IgD-negative memory B cell (primary cell): ENCODE measurements around the gene HAUS8. TPM values are rescaled to one million over a fixed set of nuclear protein-coding genes. Genes with fewer than 3 reads are reported as not detected.
"Not testable (repeated sequence)": the region's sequence is repeated elsewhere in the genome, so short reads cannot be mapped to it uniquely, and the experiment has no call there.

Experiments
- H3K27ac Mint-ChIP-seq, 3 donors: one replicate each; pipeline ENCODE4 v1.8.0; 2020 to 2022; ENCODE audit warnings: mild to moderate bottlenecking in 3 of 3, mixed read lengths in 3 of 3, moderate library complexity in 1 of 3
- H3K27me3 Mint-ChIP-seq: one replicate; pipeline ENCODE4 v1.8.0; 2021; ENCODE audit warnings: mixed read lengths
- H3K36me3 Mint-ChIP-seq: one replicate; pipeline ENCODE4 v1.8.0; 2020; ENCODE audit warnings: mild to moderate bottlenecking, mixed read lengths
- H3K4me1 Mint-ChIP-seq, 3 donors: one replicate each; pipeline ENCODE4 v1.8.0; 2020 to 2022; ENCODE audit warnings: mixed read lengths in 3 of 3, mild to moderate bottlenecking in 1 of 3
- H3K4me3 Mint-ChIP-seq, 4 donors: one replicate each; pipeline ENCODE4 v1.8.0; 2020 to 2022; ENCODE audit warnings: mild to moderate bottlenecking in 4 of 4, mixed read lengths in 4 of 4, moderate library complexity in 3 of 4
- H3K9me3 Mint-ChIP-seq, 3 donors: one replicate each; pipeline ENCODE4 v1.8.0; 2020 to 2021; ENCODE audit warnings: mixed read lengths in 3 of 3, mild to moderate bottlenecking in 1 of 3
- polyA plus RNA-seq: library from polyadenylated mRNA; unstranded; fragments of 300-500 nt; fragmentation: Illumina TruSeq; gene quantifications from one replicate; pipeline ENCODE4 v1.2.3, GENCODE V29; 2021

HAUS8 gene
- polyA plus RNA-seq, 1 donor from 2014 or later, result 11.4 TPM

DNA sequence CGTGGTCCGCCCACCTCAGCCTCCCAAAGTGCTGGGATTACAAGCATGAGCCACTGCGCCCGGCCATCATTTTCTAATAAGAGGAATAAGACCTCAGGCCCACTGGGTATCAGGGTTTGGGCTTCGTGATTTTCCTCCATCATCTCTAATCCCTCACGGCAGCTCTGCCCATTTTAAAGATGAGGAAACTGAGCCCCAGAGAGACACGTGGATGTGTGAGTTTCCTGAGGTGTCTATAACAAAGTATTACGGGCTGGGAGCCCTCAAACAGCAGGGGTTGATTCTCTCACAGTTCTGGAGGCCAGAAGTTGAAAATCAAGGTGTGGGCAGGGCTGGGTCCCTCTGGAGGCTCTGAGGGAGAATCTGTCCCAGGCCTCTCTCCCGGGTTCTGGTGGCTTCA, 34.0 kb upstream of the HAUS8 start:
- peaks cover 53 to 68% (median 66%) of the 10 kb centered on the region in 3 donors for H3K4me1 Mint-ChIP-seq
- no peaks in the 10 kb centered on the region for H3K27me3 Mint-ChIP-seq
- peaks cover 0 to 3% (median 0%) of the 10 kb centered on the region in 3 donors for H3K9me3 Mint-ChIP-seq
- H3K36me3 Mint-ChIP-seq, result peaks cover 8% of the 10 kb centered on the region
- H3K27ac Mint-ChIP-seq, result peak overlapping the region; percentile 92 to 96 (median 95)
- peak overlapping the region; percentile 71 to 94 (median 82) for H3K4me3 Mint-ChIP-seq

DNA sequence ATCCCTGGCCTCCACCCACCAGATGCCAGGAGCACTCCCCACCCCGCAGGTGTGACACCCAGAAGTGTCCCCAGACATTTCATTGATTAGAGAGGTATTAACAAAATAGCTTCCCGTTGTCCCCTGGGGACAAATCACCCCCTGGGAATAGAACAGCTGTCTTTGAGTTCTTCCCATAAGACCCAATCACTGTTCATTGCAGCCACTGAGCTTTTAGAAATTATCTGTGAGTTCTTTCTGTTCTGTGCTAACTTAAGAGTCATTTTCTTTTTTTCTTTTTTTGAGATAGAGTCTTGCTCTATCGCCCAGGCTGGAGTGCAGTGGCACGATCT, 33.2 kb upstream of the HAUS8 start:
- Mint-ChIP-seq H3K4me3 (peak overlapping the region; percentile 25 to 88 (median 77)), H3K4me1 (peaks cover 62 to 71% (median 70%) of the 10 kb centered on the region in 3 donors), H3K36me3 (peaks cover 9% of the 10 kb centered on the region), H3K27me3 (no peaks in the 10 kb centered on the region), H3K27ac (peak overlapping the region; percentile 87 to 96 (median 90)), H3K9me3 (peaks cover 0 to 3% (median 0%) of the 10 kb centered on the region in 3 donors)

DNA sequence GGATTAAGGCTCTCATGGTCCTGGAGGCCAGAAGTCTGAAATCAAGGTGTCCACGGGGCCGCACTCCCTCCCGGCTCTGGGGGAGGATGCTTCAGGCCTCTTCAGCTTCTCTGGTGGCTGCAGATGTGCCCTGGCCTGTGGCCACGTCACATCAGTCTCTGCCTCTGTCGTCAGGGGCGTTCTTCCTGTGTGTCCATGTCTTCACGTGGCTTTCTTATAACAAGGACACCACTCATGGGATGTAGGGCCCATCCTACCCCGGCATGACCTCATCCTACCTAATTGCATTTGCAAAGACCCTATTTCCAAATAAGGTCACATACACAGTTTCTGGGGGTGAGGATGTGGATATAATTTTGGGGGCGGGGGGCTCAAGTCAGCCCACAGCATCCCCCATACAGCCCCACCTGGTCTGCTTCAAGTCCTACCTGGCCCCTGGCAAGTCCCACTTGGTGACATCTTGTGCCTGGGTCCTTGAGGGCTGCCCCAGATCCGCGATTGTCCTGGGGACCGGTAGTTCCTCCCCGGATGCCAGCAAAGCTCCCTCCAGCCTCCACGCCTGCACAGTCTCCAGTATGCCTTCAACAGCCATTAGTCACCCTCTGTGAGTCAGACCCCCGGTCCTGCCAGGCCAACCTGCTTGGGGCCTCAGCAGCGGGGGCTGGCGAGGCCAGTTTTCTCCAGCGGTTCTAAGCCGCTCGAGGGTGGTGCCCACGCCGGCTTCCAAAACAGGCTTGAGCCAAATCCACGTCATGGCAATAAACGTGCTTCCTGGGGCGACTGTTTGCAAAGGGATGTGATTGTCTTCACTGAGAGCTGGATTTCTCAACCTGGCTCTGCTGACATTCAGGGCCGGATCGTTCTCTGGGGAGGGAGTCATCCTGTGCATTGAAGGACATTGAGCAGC, 32.5 kb upstream of the HAUS8 start:
- H3K27ac Mint-ChIP-seq, result peak overlapping the region; percentile 90 to 96 (median 94)
- H3K4me3 Mint-ChIP-seq, result peak overlapping the region in 3 of 4 donors; percentile 75 to 88 (median 86)
- H3K4me1 Mint-ChIP-seq, result peaks cover 66 to 70% (median 69%) of the 10 kb centered on the region in 3 donors
- H3K9me3 Mint-ChIP-seq, result peaks cover 0 to 3% (median 0%) of the 10 kb centered on the region in 3 donors
- peaks cover 13% of the 10 kb centered on the region for H3K36me3 Mint-ChIP-seq
- no peaks in the 10 kb centered on the region for H3K27me3 Mint-ChIP-seq

DNA sequence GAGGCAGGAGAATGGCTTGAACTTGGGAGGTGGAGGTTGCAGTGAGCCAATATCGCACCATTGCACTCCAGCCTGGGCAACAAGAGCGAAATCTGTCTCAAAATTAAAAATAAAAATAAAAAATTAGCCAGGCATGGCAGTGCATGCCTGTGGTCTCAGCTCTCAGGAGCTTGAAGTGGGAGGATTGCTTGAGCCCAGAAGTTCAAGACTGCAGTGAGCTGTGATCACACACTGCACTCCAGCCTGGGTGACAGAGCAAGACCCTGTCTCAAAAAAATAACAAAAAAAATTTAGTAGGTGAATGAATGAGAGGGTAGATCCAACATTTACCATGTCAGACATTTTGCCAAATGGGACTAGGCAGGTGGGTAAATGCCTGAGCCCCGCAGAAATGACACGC, 31.7 kb upstream of the HAUS8 start:
- not testable (repeated sequence) for H3K27me3 Mint-ChIP-seq, H3K9me3 Mint-ChIP-seq
- peak overlapping the region; percentile 88 to 96 (median 94) for H3K27ac Mint-ChIP-seq
- H3K36me3 Mint-ChIP-seq, result peaks cover 16% of the 10 kb centered on the region
- H3K4me3 Mint-ChIP-seq, result peak overlapping the region in 3 of 4 donors; percentile 68 to 88 (median 75)
- H3K4me1 Mint-ChIP-seq, result peaks cover 68 to 71% (median 70%) of the 10 kb centered on the region in 3 donors

DNA sequence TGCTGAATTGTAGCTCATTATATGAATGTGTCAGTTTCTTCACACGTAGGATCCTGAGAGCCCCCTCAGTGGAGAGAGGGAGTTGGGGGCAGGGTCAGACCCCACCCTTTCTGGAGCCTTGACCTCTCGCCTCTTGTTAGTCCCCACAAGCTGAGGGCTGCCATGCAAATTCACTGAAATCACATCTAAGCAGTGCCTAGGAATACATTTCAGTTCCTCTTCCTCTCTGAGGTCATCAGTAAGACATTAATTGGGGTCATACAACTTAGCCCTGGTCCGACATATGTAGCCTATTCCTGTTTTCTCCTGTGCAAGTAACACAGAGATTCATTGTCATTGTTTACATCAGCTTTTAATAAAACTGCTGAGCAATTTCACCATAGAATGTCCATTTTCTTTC, 30.3 kb upstream of the HAUS8 start:
- H3K4me1 Mint-ChIP-seq, result peaks cover 66 to 69% (median 67%) of the 10 kb centered on the region in 3 donors
- H3K27ac Mint-ChIP-seq, result peak overlapping the region; percentile 94 to 96 (median 95)
- H3K9me3 Mint-ChIP-seq, result no peaks in the 10 kb centered on the region
- peak overlapping the region; percentile 54 to 91 (median 75) for H3K4me3 Mint-ChIP-seq
- H3K27me3 Mint-ChIP-seq, result no peaks in the 10 kb centered on the region
- peaks cover 20% of the 10 kb centered on the region for H3K36me3 Mint-ChIP-seq

DNA sequence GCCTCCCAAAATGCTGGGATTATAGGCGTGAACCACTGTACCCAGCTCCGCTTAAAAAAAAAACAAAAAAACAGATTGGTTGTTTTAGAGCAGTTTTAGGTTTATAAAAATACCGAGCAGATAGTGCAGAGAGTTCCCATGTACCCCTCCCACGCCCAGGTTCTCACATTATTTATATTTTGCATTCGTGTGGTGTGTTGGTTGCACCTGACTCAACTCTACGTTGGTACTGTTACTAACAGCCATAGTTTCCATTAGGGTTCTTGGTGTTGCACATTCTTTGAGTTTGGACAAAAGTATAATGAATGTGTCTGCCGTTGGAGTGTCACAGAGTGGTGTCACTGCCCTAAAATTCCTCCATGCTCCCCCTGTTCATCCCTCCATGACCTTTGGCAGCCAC, 29.4 kb upstream of the HAUS8 start:
- Mint-ChIP-seq H3K27me3 (no peaks in the 10 kb centered on the region), H3K4me3 (peak overlapping the region in 3 of 4 donors; percentile 6 to 66 (median 9)), H3K9me3 (no peaks in the 10 kb centered on the region), H3K27ac (peak overlapping the region; percentile 94 to 96 (median 95)), H3K36me3 (peaks cover 17% of the 10 kb centered on the region), H3K4me1 (peaks cover 60 to 63% (median 62%) of the 10 kb centered on the region in 3 donors)

DNA sequence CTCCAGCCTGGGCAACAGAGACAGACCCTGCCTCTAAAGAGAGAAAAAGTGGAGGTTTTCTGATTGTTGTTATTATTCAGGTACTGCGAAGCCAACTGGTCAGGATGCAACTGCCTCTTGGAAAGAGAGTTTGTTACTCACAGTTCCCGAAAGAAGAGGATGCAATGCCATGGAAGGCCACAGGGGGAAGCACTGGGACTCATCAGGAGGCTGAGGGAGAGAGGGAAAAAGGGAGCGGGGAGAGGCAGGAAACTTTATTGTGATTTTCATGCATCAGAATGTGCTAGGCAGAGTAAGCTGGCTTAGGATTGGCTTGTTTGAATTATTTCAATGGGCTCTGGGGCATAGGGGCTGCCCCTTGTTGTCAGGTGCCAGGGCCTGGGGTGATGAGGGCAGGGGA, 27.9 kb upstream of the HAUS8 start:
- H3K9me3 Mint-ChIP-seq, result no peaks in the 10 kb centered on the region
- H3K4me1 Mint-ChIP-seq, result peaks cover 51 to 53% (median 51%) of the 10 kb centered on the region in 3 donors
- no peaks in the 10 kb centered on the region for H3K27me3 Mint-ChIP-seq
- H3K36me3 Mint-ChIP-seq, result peaks cover 17% of the 10 kb centered on the region
- peak overlapping the region in 2 of 4 donors; percentile 34 to 46 for H3K4me3 Mint-ChIP-seq
- H3K27ac Mint-ChIP-seq, result peak overlapping the region; percentile 78 to 96 (median 79)

DNA sequence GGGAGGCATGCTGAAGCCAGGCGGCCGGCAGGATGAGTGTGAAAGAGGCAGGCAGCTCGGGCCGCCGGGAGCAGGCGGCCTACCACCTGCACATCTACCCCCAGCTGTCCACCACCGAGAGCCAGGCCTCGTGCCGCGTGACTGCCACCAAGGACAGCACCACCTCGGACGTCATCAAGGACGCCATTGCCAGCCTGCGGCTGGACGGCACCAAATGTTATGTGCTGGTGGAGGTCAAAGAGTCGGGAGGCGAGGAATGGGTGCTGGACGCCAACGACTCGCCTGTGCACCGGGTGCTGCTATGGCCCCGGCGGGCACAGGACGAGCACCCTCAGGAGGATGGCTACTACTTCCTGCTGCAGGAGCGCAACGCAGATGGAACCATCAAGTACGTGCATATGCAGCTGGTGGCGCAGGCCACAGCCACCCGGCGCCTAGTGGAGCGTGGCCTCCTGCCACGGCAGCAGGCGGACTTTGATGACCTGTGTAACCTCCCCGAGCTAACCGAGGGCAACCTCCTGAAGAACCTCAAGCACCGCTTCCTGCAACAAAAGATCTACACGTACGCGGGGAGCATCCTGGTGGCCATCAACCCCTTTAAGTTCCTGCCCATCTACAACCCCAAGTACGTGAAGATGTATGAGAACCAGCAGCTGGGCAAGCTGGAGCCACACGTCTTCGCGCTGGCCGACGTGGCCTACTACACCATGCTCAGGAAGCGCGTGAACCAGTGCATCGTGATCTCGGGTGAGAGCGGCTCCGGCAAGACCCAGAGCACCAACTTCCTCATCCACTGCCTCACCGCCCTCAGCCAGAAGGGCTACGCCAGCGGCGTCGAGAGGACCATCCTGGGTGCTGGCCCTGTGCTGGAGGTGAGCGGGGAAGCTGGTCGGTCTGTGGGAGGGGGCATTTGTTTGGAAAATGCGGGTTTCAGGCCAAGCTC, 26.7 kb upstream of the HAUS8 start:
- H3K27ac Mint-ChIP-seq, result peak overlapping the region; percentile 85 to 90 (median 90)
- H3K36me3 Mint-ChIP-seq, result peaks cover 17% of the 10 kb centered on the region
- no peaks in the 10 kb centered on the region for H3K9me3 Mint-ChIP-seq
- peak overlapping the region in 3 of 4 donors; percentile 34 to 85 (median 53) for H3K4me3 Mint-ChIP-seq
- H3K4me1 Mint-ChIP-seq, result peaks cover 41 to 43% (median 42%) of the 10 kb centered on the region in 3 donors
- H3K27me3 Mint-ChIP-seq, result no peaks in the 10 kb centered on the region

DNA sequence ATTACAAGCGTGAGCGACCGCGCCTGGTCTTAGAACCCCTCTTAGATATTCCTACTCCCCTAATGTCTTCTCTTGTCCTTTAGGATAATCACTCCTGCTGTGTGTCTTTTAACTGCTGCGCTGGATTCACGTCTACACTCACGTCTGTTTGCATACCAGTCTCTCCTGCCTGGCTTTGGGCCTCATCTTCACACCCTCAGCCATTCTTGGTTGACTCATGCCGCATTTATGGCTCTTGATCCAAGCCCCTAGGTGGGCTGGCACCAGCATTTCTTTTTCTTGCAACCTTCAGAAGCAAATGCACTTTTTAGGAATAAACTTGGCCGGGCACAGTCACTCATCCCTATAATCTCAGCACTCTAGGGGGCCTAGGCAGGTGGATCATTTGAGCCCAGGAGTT, 23.1 kb upstream of the HAUS8 start:
- H3K4me3 Mint-ChIP-seq, result no peak overlapping the region
- H3K36me3 Mint-ChIP-seq, result peaks cover 11% of the 10 kb centered on the region
- H3K27me3 Mint-ChIP-seq, result no peaks in the 10 kb centered on the region
- H3K4me1 Mint-ChIP-seq, result peaks cover 15 to 27% (median 22%) of the 10 kb centered on the region in 3 donors
- H3K9me3 Mint-ChIP-seq, result no peaks in the 10 kb centered on the region
- peak overlapping the region in 1 of 3 donors; percentile 73 for H3K27ac Mint-ChIP-seq

DNA sequence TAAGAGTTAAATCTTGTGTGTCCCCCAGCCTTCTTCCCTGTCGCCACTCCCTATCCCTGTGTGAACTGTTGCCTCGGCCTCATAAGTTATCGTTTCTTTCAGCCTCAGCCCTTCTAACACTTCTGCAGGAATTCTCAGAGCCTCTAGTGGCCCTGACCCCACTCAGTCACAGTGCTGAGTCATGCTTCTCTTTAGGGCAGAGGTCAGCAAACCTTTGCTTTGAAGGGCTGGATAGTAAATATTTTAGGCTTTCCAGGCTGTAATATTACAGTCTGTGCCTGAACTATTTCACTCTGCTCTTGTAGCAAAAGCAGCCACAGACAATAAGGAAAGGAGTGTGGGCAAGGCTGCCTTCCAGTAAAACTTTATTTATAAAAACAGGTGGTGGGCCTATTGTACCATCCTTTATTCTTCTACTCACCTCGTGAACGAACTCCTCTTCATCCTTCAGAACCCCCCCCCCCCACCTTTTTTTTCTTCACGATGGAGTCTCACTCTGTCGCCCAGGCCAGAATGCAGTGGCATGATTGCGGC, 22.4 kb upstream of the HAUS8 start:
- H3K36me3 Mint-ChIP-seq, result peaks cover 7% of the 10 kb centered on the region
- no peak overlapping the region for H3K4me3 Mint-ChIP-seq
- peak overlapping the region in 2 of 3 donors; percentile 39 to 57 for H3K27ac Mint-ChIP-seq
- H3K27me3 Mint-ChIP-seq, result no peaks in the 10 kb centered on the region
- H3K4me1 Mint-ChIP-seq, result peaks cover 14 to 25% (median 18%) of the 10 kb centered on the region in 3 donors
- no peaks in the 10 kb centered on the region for H3K9me3 Mint-ChIP-seq

DNA sequence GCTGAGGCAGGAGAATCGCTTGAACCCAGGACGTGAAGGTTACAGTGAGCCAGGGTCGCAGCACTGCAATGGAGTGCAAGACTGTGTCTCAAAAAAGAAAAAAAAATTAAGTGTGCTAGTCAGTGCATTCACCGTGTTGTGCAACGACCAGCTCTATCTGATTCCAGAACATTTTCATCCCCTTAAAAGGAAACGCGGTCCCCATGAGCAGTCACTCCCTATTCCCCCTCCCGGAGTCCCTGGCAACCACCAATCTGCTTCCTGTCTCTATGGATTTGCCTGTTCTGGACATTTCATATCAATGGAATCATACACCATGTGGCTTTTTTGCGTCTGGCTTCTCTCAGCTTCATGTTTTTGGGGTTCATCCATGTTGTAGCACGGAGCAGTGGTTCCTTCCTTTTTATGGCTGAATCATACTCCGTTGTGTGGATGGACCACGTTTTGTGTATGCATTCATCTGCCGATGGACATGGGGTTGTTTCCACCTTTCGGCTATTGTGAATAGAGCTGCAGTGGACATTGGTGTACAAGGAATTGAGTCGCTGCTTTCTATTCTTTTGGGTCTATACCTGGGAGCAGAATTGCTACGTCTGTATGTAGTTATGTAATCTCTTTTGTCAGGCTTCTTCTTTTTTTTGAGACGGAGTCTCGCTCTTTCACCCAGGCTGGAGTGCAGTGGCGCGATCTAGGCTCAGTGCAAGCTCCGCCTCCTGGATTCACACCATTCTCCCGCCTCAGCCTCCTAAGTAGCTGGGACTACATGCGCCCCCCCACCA, 20.1 kb upstream of the HAUS8 start:
- Mint-ChIP-seq H3K27me3 (no peaks in the 10 kb centered on the region), H3K27ac (peak overlapping the region in 1 of 3 donors; percentile 26), H3K36me3 (no peaks in the 10 kb centered on the region), H3K9me3 (no peaks in the 10 kb centered on the region), H3K4me1 (peaks cover 12 to 25% (median 16%) of the 10 kb centered on the region in 3 donors), H3K4me3 (no peak overlapping the region)

DNA sequence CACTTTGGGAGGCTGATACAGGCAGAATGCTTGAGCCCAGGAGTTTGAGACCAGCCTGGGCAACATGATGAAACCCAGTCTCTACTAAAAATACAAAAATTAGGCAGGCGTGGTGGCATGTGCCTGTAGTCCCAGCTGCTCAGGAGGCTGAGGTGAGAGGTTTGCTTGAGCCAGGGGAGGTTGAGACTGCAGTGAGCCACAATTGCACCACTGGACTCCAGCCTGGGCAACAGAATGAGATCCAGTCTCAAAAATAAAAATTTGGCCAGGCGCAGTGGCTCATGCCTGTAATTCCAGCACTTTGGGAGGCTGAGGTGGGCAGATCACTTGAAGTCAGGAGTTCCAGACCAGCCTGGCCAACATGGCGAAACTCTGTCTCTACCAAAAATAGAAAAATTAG, 19.4 kb upstream of the HAUS8 start:
- H3K4me1 Mint-ChIP-seq, result peaks cover 17 to 29% (median 21%) of the 10 kb centered on the region in 3 donors
- H3K27ac Mint-ChIP-seq, H3K9me3 Mint-ChIP-seq, H3K27me3 Mint-ChIP-seq, H3K36me3 Mint-ChIP-seq, H3K4me3 Mint-ChIP-seq: not testable (repeated sequence)

DNA sequence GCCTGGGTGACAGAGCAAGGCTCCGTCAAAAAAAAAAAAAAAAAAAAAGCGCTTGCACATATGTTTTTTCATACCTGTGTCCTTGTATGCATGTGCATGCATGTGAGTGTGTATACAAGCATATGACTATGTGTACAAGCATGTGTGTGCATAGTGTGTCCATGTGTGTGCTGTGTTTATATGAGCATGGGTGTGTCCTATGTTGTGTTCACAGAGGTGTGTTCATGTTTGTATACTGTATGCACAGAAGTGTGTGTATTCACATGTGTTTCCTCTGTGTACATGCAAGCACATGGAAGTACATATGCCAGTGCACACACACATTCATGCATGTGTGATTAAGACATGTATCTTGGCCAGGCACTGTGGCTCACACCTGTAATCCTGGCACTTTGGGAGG, 17.4 kb upstream of the HAUS8 start:
- no peaks in the 10 kb centered on the region for H3K9me3 Mint-ChIP-seq
- peaks cover 18 to 39% (median 27%) of the 10 kb centered on the region in 3 donors for H3K4me1 Mint-ChIP-seq
- H3K27me3 Mint-ChIP-seq, result no peaks in the 10 kb centered on the region
- no peak overlapping the region for H3K27ac Mint-ChIP-seq
- H3K4me3 Mint-ChIP-seq, result peak overlapping the region in 1 of 4 donors; percentile 17
- no peaks in the 10 kb centered on the region for H3K36me3 Mint-ChIP-seq
